Fibroblast of pulmonary artery (primary cell): Measurements from ENCODE around the gene DSEL.
A peak's percentile ranks its signal among the peaks of the same experiment; 100 is the strongest.

Source experiments
- DNase-seq: peaks from one replicate; pipeline ENCODE4 v3.0.0-alpha.2; 2010; ENCODE audit warnings: low read depth
- H3K4me3 ChIP-seq: replicated peaks from 2 replicates; pipeline ENCODE4 v1.5.1; 2011; ENCODE audit warnings: low read depth, mild to moderate bottlenecking, control low read depth, low read length, moderate library complexity
- CTCF ChIP-seq: IDR thresholded peaks from 2 replicates; pipeline ENCODE4 v1.5.1; 2011; ENCODE audit warnings: mild to moderate bottlenecking, control low read depth, low read length, inconsistent platforms; ENCODE audit errors: missing control alignments

DSEL gene

GRCh38 chr18:67467188-67467587 is 49.3 kb downstream of the DSEL start:
- DNase-seq: no peak
- no peak overlapping the region for H3K4me3 ChIP-seq
- no peak for TF ChIP-seq CTCF

- TF ChIP-seq CTCF: no peak
- no peak for DNase-seq
Measured at GRCh38 chr18:67464499-67464898, 52.0 kb downstream of the DSEL start.

GRCh38 chr18:67463829-67464228 is 52.7 kb downstream of the DSEL start:
- TF ChIP-seq CTCF: peak; percentile 11
- no peak overlapping the region for H3K4me3 ChIP-seq
- DNase-seq: no peak

More at GRCh38 chr18:67464499-67464898, 52.0 kb downstream of the DSEL start:
- H3K4me3 ChIP-seq: no peak overlapping the region

- DNase-seq: peak; percentile 42
- peak; percentile 32 for TF ChIP-seq CTCF
- no peak overlapping the region for H3K4me3 ChIP-seq
Measured at GRCh38 chr18:67456711-67457110, 59.8 kb downstream of the DSEL start.
